SJCRH30 (cell line): ENCODE measurements around the gene SCAANT1. TPM values are rescaled to one million over a fixed set of nuclear protein-coding genes. Genes with fewer than 3 reads are reported as not detected.

Experiments used
- DNase-seq, 2 experiments: peaks; one replicate each; pipeline ENCODE4 v3.0.0-alpha.2; 2015 to 2020
- H3K27ac ChIP-seq: fragments of 250-450 bp; sonication (Bioruptor Pico); 2 replicates; pipeline ENCODE4 v1.5.1; 2020; ENCODE audit warnings: mild to moderate bottlenecking, moderate library complexity
- H3K27me3 ChIP-seq: fragments of 250-450 bp; sonication (Bioruptor Pico); 2 replicates; pipeline ENCODE4 v1.5.1; 2020; ENCODE audit warnings: mild to moderate bottlenecking, moderate library complexity
- H3K36me3 ChIP-seq: fragments of 250-450 bp; sonication (Bioruptor Pico); 2 replicates; pipeline ENCODE4 v1.5.1; 2020; ENCODE audit warnings: mild to moderate bottlenecking, moderate library complexity
- H3K4me1 ChIP-seq: fragments of 250-450 bp; sonication (Bioruptor Pico); 2 replicates; pipeline ENCODE4 v1.5.1; 2020; ENCODE audit warnings: mild to moderate bottlenecking, moderate library complexity
- H3K4me3 ChIP-seq: fragments of 250-450 bp; sonication (Bioruptor Pico); 2 replicates; pipeline ENCODE4 v1.5.1; 2020; ENCODE audit warnings: mild to moderate bottlenecking, moderate library complexity
- H3K9me3 ChIP-seq: fragments of 250-450 bp; sonication (Bioruptor Pico); replicated peaks from 2 replicates; pipeline ENCODE4 v1.5.1; 2020; ENCODE audit warnings: mild to moderate bottlenecking, moderate library complexity
- total RNA-seq: library from RNA; depleted of rRNA; stranded (reverse); fragments of >200 nt; shearing (Covaris generic); gene quantifications from 2 replicates; pipeline ENCODE4 v1.2.3, GENCODE V29; 2014

SCAANT1 gene
- total RNA-seq, 1 experiment from 2014 or later: not detected

- H3K9me3 ChIP-seq: no peaks in the 10 kb centered on the region
- no peak for DNase-seq
- no peaks in the 10 kb centered on the region for H3K4me1 ChIP-seq
- no peaks in the 10 kb centered on the region for H3K27me3 ChIP-seq
- no peaks in the 10 kb centered on the region for H3K36me3 ChIP-seq
- no peak overlapping the region for H3K27ac ChIP-seq
- no peak overlapping the region for H3K4me3 ChIP-seq
Observed at GRCh38 chr3:63945558-63946096, 33.4 kb upstream of the SCAANT1 start.

GRCh38 chr3:63943678-63944077 lies 31.5 kb upstream of the SCAANT1 start:
- Histone ChIP-seq H3K4me3 (no peak overlapping the region), H3K27ac (no peak overlapping the region), H3K27me3 (no peaks in the 10 kb centered on the region), H3K9me3 (no peaks in the 10 kb centered on the region), H3K4me1 (no peaks in the 10 kb centered on the region), H3K36me3 (no peaks in the 10 kb centered on the region)
- no peak for DNase-seq

- no peak overlapping the region for H3K27ac ChIP-seq
- H3K9me3 ChIP-seq: no peaks in the 10 kb centered on the region
- no peak for DNase-seq
- no peaks in the 10 kb centered on the region for H3K4me1 ChIP-seq
- no peaks in the 10 kb centered on the region for H3K36me3 ChIP-seq
- no peaks in the 10 kb centered on the region for H3K27me3 ChIP-seq
- H3K4me3 ChIP-seq: no peak overlapping the region
Observed at GRCh38 chr3:63942528-63942927, 30.3 kb upstream of the SCAANT1 start.

GRCh38 chr3:63940389-63940757 lies 28.2 kb upstream of the SCAANT1 start:
- Histone ChIP-seq H3K27me3 (no peaks in the 10 kb centered on the region), H3K4me3 (no peak overlapping the region), H3K36me3 (no peaks in the 10 kb centered on the region; the same call in 1 of the 2 replicates), H3K4me1 (no peaks in the 10 kb centered on the region), H3K9me3 (no peaks in the 10 kb centered on the region), H3K27ac (no peak overlapping the region)
- DNase-seq: no peak

- Histone ChIP-seq H3K27ac (no peak overlapping the region), H3K9me3 (no peaks in the 10 kb centered on the region)
Observed at GRCh38 chr3:63937661-63938651, 25.8 kb upstream of the SCAANT1 start.

GRCh38 chr3:63936925-63937324 lies 24.7 kb upstream of the SCAANT1 start:
- Histone ChIP-seq H3K4me1 (no peaks in the 10 kb centered on the region), H3K27ac (no peak overlapping the region), H3K36me3 (no peaks in the 10 kb centered on the region; the same call in 1 of the 2 replicates), H3K27me3 (no peaks in the 10 kb centered on the region), H3K4me3 (no peak overlapping the region), H3K9me3 (no peaks in the 10 kb centered on the region)
- DNase-seq: no peak

More at GRCh38 chr3:63937661-63938651, 25.8 kb upstream of the SCAANT1 start:
- Histone ChIP-seq H3K4me3 (no peak overlapping the region), H3K27me3 (no peaks in the 10 kb centered on the region), H3K4me1 (no peaks in the 10 kb centered on the region), H3K36me3 (no peaks in the 10 kb centered on the region; the same call in 1 of the 2 replicates)
- no peak for DNase-seq

GRCh38 chr3:63934041-63934866 lies 22.1 kb upstream of the SCAANT1 start:
- no peak for DNase-seq
- no peaks in the 10 kb centered on the region for H3K27me3 ChIP-seq
- no peak overlapping the region for H3K4me3 ChIP-seq
- no peaks in the 10 kb centered on the region for H3K4me1 ChIP-seq
- no peak overlapping the region for H3K27ac ChIP-seq
- H3K9me3 ChIP-seq: no peaks in the 10 kb centered on the region
- no peaks in the 10 kb centered on the region; the same call in 1 of the 2 replicates for H3K36me3 ChIP-seq

GRCh38 chr3:63933459-63933858 lies 21.3 kb upstream of the SCAANT1 start:
- no peaks in the 10 kb centered on the region; the same call in 1 of the 2 replicates for H3K36me3 ChIP-seq
- no peak for DNase-seq
- no peak overlapping the region for H3K4me3 ChIP-seq
- H3K27me3 ChIP-seq: no peaks in the 10 kb centered on the region
- no peaks in the 10 kb centered on the region for H3K9me3 ChIP-seq
- H3K27ac ChIP-seq: no peak overlapping the region
- H3K4me1 ChIP-seq: no peaks in the 10 kb centered on the region

- Histone ChIP-seq H3K9me3 (no peaks in the 10 kb centered on the region), H3K36me3 (no peaks in the 10 kb centered on the region; the same call in 1 of the 2 replicates), H3K4me1 (no peaks in the 10 kb centered on the region), H3K27ac (no peak overlapping the region), H3K4me3 (no peak overlapping the region), H3K27me3 (no peaks in the 10 kb centered on the region)
- DNase-seq: no peak
Observed at GRCh38 chr3:63932509-63933212, 20.5 kb upstream of the SCAANT1 start.

- Histone ChIP-seq H3K4me1 (no peaks in the 10 kb centered on the region), H3K27ac (no peak overlapping the region), H3K4me3 (no peak overlapping the region), H3K36me3 (no peaks in the 10 kb centered on the region; the same call in none of the 2 replicates), H3K27me3 (no peaks in the 10 kb centered on the region), H3K9me3 (no peaks in the 10 kb centered on the region)
- DNase-seq: no peak
Observed at GRCh38 chr3:63931290-63931689, 19.1 kb upstream of the SCAANT1 start.

GRCh38 chr3:63927422-63928280 lies 15.5 kb upstream of the SCAANT1 start:
- Histone ChIP-seq H3K9me3 (no peaks in the 10 kb centered on the region), H3K27ac (no peak overlapping the region), H3K36me3 (peaks cover 2% of the 10 kb centered on the region; the same call in 1 of the 2 replicates), H3K4me1 (no peaks in the 10 kb centered on the region), H3K4me3 (no peak overlapping the region), H3K27me3 (no peaks in the 10 kb centered on the region)
- no peak for DNase-seq

GRCh38 chr3:63926309-63926708 lies 14.1 kb upstream of the SCAANT1 start:
- H3K27me3 ChIP-seq: no peaks in the 10 kb centered on the region
- no peaks in the 10 kb centered on the region for H3K4me1 ChIP-seq
- H3K4me3 ChIP-seq: no peak overlapping the region
- H3K36me3 ChIP-seq: peaks cover 7% of the 10 kb centered on the region
- no peak overlapping the region for H3K27ac ChIP-seq
- H3K9me3 ChIP-seq: no peaks in the 10 kb centered on the region
- no peak for DNase-seq

- Histone ChIP-seq H3K9me3 (no peaks in the 10 kb centered on the region), H3K27ac (no peak overlapping the region), H3K36me3 (peaks cover 7% of the 10 kb centered on the region), H3K4me1 (no peaks in the 10 kb centered on the region), H3K4me3 (no peak overlapping the region), H3K27me3 (no peaks in the 10 kb centered on the region)
- DNase-seq: no peak
Observed at GRCh38 chr3:63922491-63923199, 10.5 kb upstream of the SCAANT1 start.
